Midbrain (tissue), 1 donor: ENCODE measurements around the gene LARGE1.

Source experiments
- DNase-seq: peaks from one replicate; lab custom pipeline; 2025; lab: John Stamatoyannopoulos, UW

LARGE1 gene

DNA sequence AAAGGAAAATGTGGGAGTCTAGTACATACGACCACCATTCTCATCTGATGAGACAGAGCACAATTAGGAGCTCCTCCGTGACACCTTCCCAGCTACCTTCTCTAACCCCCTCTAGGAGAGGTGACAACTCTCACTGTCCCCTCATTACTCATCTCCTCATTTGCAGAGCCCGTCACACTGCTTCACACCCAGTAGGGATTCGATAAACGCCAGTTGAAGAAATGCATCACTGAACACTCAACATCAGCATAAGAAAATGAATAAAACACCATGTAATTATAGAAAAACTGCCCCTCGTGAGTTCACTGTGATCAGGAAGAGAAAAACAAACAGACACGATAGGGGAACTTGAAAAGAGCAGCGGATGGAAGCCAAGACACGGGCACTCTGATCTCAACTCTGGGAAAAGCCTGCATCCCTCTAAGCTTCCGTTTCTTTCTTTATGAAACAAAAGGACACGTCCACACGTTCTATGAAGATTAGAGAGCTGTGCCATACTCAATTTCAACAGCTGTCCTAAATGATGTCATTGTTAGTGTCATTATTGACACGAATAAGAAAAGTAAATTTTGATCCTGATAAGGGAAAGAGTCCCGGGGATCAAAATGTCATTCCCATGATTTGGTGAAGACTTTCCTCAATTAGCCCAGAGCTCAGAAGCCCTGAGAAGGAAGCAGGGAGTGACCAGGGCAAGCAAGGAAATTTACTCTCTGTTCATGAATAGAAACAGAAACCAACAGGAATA, 356.9 kb downstream of the LARGE1 start:
- DNase-seq: no peak

DNA sequence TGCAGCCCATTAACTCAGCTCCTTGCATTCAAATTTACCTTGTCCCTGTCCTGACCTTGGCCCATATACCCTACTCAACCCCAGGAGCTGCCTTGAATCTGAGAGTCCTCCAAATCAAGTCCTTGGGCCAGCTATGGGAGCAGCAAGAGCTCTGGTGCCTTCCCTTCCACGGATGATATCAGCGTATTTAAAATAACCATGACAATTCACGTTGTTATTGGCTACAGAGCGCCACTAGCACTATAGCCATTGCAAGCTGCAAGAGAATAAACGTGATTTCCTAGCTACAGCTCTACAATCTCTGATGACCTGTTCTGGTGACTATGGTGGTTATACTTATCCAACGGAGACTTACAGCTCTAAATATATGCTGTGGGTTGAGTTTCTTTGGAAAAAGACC, 357.8 kb downstream of the LARGE1 start:
- DNase-seq: no peak

- DNase-seq: no peak
These were observed 359.0 kb downstream of the LARGE1 start for GRCh38 chr22:33561149-33561807.

DNA sequence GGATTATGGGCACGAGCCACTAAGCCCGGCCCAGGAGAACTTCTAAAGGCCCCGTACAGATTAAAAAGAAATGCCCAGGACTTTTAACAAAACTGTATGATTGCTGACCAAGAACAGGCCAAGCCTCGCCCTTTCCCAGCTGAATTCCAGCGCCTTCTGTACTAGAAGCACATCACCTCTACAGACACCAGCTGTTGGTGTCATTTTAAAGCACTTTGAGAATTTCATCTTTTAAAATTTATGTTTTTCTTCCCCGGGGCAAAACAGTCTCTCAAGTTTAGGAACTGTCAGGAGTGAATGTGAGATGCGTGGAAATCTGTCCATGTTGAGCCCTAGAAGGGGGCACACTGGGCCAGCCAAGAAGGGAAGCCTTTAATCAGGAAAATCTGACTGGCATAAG, 362.4 kb downstream of the LARGE1 start:
- no peak for DNase-seq

GRCh38 chr22:33555814-33556522, 364.3 kb downstream of the LARGE1 start:
- no peak for DNase-seq

GRCh38 chr22:33553493-33553892, 366.8 kb downstream of the LARGE1 start:
- DNase-seq: no peak

- no peak for DNase-seq
These were observed 375.6 kb downstream of the LARGE1 start for GRCh38 chr22:33544707-33545106.

DNA sequence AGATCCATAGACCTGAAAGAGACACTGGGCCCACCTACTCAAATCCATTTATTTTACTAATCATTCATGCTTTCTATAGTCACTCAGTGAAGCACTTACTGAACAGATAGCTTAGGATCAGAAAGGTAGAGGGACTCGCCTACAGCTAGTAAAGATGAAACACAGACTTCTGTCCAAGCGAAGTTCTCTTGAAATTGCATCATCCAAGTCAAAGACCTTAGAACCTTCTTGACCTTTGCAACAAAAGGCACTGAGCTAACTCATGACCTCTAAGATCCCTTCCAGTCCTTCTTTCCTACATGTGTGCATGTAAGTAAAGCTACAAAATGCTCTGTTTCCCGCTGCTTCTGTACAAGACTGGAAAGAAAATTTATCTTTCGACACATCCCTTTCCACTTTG, 377.6 kb downstream of the LARGE1 start:
- no peak for DNase-seq

DNA sequence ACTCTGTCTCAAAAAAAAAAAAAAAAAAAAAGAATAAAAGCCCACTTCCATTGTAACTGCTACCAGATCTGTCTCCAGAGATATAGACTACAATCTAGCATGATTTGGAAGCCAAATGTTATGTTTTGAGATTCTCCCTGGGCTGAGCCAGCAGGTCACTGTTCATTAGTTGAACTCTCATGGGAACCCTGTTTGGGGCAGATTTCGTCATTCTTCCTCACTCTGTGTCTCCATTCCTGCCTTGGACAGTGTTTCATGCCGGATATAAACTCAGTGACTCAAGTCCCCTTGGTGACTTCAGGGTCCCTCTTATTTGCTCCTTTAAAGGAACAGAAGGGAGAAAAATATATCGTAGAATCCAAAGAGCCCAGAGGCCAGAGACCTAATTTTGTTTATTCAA, 378.1 kb downstream of the LARGE1 start:
- no peak for DNase-seq

DNA sequence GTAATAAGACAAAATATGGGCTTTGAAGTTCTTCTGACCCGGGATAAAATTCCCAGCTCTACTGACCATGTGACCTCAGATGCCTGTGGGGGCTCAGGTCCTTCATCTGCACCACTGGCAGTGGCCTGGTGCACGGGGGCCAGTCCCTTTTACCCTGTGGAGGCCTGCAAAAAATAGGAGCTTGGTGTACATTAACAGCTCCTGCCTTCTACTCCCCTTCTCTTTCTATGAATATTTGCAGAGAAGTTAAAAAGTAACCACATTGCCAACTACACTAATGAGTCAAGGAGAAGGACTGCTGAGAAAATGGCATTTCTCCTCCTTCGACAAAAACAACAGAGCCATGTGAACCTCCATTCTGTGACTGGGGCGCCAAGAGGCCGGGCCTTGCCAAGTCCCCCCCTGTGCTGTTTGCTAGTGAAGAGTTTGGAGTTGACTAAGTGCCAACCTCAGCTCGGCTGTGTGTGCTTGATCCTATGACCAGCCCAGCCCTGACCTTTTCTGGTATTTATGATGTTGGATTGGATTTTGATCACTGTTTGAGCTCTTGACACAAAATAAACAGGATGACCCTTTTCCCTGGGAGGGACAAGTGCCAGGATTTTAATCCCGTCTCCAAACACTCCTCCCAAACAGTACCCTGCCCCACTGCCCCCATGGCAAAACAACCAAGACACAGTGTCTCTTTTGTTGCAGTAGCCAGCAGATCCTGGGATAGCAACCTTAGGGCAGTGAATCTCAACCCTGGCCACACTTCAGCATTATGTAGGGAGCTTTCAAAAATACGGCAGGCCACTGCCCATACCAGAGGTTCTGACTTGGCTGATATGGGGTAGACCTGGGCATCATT, 380.1 kb downstream of the LARGE1 start:
- peak; percentile 48 for DNase-seq

DNA sequence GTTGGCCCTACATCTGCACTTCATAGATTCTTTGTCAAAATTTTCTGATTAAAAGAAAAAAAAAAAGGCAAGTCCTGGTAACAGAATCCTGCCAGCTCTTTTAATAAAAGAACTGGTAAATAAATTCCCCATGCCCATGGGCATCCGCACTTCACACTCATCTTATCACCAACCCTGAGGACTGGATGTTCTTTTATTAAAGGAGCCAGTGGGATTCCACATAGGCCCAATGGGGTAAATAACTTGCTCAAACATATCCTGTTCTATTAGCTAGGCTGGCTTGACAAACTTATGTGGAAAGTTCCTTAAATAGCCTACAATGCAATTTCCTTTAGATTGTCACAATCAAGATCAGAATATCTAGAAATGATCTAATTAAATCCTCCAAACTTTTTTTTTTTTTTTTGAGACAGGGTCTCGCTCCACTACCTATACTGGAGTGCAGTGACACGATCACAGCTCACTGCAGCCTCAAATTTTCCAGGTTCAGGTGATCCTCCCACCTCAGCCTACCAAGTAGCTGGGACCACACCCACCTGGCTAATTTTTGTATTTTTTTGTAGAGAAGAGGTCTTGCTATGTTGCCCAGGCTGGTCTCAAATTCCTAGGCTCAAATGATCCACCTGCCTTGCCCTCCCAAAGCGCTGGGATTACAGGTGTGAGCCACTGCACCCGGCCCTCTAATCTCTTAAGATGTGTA, 380.9 kb downstream of the LARGE1 start:
- no peak for DNase-seq

GRCh38 chr22:33538277-33538885, 381.9 kb downstream of the LARGE1 start:
- no peak for DNase-seq

GRCh38 chr22:33537059-33537458, 383.2 kb downstream of the LARGE1 start:
- DNase-seq: no peak

- no peak for DNase-seq
These were observed 384.1 kb downstream of the LARGE1 start for GRCh38 chr22:33535937-33536875.

GRCh38 chr22:33529424-33530113, 390.7 kb downstream of the LARGE1 start:
- DNase-seq: no peak

DNA sequence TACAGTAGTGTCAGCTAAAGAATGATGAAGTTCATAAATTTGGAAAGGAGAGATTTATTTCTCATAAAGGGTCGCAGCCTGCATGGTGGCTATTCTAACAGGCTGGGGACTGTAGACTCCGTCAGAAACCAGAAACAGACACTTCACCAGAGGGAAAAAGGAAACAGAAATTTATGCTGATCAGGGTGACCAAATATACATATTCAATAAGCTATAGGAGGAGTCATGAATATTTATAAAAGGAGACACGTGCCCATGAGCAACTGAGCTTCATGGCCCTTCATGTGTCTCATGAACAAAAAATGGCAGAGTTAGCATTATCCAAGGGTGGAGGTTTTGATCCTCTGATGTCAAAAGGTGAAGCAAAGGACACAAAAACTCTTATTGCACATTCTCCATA, 392.1 kb downstream of the LARGE1 start:
- DNase-seq: no peak

DNA sequence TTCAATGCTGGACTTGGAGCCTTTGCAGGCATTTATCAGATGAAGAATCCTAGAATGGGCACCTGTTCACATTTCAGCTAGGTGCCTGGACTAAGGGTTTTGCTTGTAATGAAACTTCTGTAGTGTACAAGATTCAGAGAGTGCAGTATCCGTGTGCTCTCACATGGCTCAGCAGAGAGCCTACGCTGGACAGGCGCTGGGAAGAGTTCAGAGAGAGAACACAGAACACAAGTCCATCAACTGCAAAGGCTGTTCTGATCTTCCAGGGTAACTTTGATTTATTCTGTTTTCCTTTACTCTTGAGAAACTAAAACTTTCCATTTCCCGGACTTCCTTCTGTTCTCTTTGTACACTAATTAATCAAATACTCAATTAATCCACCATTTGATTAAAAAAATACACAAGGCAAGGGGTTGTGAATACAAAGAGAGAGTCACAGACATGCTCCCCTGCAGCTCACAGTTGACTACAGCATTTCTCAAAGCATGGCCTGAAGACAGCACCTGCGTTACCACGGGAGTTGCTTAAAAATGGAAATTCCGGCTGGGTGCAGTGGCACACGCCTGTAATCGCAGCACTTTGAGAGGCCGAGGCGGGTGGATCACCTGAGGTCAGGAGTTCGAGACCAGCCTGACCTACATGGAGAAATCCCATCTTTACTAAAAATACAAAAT, 393.7 kb downstream of the LARGE1 start:
- no peak for DNase-seq

DNA sequence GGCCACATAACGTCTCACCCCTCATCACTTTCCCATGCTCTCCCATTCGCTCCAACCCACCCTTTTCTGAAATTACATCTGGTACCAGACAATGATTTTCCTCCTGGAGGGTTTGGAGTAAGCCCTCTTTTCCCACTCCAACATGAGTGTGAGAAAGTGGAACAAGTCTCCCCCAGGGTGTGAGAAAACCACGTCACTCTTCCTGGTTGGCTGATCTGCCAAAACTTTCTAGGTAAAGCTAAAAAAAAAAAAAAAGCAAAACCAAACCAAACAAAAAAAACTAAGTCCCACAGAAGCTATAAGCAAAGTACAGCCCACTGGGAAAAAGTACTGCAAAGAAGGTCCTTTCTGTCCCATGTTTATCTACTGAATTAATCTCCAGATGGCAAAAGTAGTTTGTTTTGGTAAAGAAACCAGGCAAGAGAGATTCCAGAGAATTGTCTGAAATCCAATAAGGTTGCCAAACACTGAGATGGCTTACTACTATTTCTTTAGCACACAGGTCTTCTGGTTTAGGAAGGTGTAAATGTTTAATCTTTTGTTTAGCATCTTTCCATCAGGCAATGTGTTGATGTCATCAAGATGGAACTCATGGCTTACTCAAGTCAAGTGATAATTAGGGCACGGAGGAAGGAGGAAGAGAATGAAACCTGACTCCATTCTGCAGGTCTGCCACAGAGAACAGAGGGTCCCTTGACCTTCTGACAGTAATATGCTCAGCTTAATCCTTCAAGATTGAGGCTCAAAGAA, 395.6 kb downstream of the LARGE1 start:
- no peak for DNase-seq
